ENCODE data around the gene MLXIP.
"Not testable (repeated sequence)": the region's sequence is repeated elsewhere in the genome, so short reads cannot be mapped to it uniquely, and the experiment has no call there.

Gene MLXIP

DNA sequence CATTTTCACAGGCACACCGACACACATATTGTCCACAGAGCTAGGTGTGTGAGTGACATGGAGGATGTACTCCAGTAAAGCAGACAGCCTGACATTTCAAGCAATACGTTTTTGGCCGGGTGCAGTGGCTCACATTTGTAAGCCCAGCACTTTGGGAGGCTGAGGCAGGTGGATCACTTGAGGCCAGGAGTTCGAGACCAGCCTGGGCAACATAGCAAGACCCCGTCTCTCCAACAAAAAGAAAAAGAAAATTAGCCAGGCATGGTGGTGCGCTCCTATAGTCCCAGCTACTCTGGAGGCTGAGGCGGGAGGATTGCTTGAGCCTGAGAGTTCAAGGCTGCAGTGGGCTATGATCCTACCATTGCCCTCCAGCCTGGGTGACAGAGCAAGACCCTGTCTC, 22.1 kb upstream of the MLXIP start:
- not testable (repeated sequence) for DNase-seq

DNA sequence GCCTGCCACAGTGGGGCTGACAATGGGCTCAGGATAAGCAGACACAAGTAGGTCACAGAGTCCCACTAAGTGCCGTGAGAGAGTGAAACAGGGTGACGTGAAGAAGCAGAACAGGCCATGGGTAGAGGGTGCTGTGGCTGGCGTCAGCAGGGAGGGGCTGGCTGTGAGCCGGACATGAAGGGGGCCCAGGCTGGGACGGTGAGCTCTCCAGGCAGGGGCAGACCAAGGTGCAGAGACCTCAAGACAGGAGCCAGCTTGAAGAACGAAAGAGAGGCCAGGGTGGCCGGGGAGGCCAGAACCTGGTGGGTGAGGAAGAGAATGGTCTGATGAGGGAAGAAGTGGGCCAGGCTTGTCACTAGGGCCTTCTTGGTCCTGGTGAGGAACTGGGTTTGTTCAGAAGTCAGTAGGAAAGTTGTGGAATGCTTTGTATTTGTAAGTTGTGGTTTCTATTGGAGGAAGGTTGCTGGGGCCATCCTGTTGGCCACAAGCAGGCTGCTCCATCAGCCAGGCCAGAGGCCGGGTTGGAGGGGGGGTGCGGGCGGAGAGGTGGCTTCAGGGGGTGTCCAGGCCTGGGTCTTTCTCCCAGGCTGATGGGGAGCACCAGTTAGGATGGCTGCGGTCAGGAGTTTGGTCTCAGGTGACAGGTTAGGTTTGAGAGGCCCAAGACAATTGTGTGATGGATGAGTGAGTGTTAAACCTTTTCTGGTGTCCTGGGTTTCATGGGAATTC, 21.4 kb upstream of the MLXIP start:
- no peak for DNase-seq

DNA sequence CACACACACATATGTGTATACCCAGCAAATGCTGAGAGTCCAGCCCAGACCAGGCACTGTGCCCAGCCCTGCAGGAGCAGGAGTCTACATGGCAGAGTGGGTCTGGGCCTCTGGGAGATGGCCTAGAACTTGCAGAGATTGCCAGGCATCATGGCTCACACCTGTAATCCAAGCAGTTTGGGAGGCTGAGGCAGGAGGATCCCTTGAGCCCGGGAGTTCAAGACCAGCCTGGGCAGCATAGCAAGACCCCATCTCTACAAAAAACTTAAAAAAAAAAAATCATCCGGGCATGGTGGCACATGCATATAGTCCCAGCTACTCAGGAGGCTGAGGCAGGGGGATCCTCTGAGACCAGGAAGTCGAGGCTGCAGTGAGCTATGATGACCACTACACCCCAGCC, 20.8 kb upstream of the MLXIP start:
- no peak for DNase-seq

DNA sequence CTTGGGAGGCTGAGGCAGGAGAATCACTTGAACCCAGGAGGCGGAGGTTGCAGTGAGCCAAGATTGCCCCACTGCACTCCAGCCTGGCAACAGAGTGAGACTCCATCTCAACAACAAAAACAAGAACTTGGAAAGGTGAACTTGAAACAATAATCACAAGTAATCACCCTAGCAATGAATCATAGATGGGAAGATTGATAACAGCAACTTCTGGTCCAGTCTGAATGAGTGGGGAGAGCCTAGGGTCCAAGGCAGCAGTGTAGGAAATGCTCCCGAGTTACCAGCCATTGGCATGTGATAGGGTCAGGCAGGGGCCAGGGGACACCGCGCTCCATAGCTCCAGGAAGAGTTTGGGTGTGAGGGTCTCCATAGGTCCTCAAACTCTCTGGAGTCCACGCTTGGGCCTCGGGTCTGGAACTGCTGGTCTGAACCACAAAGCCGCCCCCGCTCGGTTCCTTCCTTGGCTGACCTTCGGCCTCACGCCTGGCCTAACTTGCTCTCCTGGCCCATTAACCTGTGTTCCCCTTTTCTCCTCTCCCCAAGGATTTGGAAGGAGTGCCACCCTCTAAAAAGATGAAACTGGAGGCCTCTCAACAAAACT, 19.9 kb upstream of the MLXIP start:
- no peak for DNase-seq

DNA sequence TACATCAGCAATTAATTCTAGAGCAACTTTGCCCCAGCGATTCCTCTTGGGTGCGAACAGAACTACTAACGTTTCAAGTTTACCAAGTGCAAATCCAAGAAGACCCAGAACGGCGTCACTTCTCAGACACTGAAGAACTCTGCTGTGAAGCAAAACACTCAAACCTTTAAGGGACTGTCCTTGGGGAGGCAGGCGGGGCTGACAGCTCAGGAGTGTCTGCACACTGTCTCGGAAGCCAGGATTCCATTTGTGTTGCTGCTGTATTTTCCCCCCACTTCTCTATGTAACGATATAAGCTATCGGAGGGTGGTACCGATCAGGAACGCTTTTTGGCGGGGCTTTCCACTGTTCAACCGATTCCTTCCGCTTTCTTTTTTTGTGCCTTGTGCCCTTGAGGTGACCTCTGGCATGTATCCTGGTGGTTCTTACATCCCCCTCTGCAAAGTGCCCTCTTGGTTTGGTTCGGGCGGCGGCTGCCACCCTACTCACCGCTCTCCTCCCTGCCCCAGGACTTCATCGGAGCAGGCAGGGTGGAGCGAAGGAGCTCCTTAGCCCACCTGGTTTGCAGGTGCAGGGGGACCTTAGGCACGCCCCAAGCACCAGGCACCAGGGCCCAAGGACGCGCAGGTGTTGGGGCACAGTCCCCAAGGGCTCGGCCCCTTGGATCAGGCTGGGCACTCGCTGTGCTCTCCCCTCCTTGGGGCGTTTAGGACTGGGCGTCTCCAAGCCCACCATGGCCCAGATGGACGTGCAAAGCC, 19.2 kb upstream of the MLXIP start:
- no peak for DNase-seq

DNA sequence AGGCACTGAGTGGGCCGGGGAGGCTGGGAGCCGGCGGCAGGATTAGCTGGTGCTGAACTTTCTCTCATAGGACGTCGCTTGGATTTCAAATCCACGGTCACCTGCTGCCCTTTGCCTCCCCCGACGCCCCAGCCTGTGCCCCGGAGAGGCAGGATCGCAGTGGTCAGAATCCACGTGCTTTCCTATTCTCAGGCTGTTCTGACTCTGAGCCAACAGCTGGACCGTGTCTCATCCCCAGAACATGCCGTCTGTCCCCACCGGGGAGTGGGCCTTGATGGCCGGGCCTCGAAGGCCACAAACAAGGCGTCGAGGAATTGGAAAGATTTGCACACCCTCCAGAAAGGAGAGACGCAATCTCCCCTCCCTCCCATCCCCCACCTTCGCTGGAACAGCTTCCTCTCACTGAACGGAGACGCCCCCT, 18.5 kb upstream of the MLXIP start:
- DNase-seq = no peak

DNA sequence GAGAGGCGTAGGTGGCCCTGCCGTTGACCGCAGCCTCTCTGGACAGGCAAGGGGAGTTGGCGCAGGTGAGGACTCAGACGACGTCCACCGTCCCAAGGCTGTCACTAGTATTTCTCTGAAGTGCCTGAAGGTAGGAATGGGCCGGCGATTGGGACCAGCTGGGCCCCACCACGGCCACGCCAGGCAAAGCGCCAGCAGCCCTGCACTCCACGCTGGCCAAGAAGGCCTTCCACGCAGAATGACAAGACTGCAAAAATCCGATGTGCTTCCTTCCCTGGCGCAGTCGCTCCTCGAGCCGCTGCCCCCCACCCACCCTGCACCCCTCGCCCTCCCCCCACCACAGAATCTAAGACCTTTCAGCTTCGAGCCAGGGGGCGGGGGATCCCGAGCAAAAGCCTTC, 17.3 kb upstream of the MLXIP start:
- DNase-seq = no peak

DNA sequence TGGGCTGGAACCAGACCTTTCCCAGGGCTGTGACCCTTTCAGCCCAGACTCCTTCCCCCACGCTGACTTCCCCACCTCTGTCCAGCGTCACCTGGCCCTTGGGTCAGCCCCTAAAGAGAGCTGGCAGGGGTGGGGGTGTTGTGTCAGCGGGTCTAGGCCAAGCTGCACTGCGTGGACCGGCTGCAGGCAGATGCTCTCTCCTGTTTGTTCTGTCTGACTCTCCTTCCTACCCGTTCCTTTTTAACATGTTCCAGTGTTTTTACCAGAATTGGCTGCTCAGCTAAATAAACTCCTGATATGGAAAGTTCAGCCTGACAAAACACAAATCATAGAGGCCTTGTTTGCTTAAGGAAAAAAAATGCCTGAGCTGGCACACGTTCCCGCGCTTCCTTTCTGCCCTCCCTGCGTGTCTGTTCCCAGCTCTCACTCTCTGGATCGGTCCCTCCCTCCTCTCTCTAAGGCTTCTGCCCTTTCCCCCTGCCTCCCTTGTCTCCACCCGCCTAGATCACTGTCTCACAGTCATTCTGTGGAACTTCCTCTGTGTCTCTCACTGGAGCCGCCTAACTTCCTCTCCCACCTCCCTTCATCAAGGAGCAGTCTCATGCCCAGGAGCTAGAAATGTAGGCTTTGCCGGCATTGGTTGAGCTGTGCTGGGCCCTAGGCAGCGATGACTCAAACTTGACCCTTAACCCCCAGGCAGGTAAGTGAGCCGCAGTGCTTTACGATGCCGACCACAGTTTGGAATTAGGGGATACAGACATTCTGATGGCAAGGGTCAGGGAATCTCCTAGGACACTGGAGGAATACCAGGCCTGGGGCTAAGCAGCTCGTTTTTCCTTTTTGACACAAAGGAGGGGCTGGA, 15.5 kb upstream of the MLXIP start:
- no peak for DNase-seq

DNA sequence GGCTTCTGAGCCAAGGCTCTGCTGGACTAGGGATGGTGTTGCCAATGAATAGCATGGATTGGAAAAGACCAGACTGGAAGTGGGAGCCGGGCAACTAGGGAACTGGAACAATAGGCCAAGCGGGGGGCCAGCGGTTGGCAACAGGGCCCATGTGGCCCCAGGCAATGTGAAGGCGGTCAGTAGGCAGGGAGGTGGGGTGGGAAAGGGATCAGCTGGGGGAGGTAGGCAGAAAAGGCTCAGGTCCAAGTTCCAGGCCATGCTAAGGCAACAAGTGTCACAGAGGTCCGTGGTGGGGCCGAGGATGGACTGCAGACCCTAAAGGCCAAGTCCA, 14.9 kb upstream of the MLXIP start:
- DNase-seq = no peak

DNA sequence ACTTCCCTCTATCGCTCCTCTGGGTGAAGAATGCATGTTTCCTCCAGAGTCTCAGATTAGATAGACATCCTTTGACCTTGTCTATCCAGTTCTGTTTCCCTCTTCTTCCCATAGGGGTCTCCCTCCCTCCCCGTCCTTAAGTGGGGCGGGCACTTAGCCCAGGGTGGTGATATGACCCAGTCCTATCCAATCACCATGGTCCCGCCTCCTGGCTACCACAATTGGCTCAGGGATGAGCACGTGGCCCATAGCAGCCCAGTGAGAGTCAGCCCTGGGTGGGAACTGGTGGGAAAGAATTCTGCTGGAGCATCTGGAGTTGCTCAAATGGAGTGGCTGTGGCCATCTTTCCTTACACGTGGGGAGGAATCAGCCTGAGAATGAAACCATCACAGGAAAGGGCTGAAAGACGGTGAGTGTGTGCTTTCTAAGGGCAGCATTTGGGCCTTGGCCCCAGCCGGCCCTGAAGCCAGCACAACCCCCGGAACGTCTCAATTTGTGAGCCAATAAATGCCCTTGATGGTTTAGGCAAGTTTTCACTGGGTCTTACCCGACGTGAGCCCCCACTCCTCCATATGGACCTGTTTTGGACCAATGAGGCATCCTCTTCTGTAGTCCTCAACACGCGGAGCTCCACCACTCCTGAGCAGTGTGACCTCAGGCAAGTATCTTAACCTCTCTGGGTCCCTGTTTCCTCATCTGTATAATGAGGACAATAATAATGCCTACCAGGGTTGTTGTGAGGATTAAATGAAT, 14.4 kb upstream of the MLXIP start:
- DNase-seq = peak; percentile 86

DNA sequence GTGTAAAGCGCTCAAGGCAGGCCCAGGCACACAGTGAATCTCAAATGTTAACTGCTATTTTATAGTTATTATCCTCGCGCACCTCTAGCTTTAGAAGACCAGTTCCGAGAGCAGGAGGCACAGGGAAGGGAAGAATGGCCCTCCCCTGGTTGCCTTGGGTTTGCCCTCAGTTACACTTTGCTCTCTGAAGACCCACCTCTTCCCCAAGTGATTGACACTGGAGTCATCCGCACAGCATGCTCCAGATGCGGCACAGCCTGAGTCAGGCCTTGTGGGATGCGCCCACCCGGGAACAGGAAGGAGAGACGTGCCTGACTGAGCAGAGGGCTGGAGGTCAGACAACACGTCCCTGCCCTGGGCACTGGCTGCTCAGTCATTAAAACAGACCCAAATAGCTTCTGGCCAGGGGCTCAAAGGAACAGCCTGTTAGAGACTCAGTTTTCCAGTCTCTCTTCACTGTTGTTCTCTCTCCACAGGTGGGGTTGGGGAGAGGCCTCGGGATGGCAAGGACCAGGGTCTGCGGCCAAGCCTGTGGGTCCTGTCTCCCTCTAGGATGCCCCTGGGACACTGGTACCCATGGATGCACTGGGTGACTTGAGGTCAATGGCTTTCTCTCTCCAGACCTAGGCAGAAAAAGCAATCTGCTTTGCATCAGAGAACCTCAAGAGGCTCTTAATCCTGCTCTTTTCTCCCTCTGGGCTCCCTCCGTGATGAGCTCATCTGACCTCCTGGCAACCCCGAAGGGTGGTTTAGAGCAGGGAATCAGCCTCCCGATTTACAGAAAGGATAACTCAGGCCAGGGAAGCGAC, 13.6 kb upstream of the MLXIP start:
- no peak for DNase-seq

DNA sequence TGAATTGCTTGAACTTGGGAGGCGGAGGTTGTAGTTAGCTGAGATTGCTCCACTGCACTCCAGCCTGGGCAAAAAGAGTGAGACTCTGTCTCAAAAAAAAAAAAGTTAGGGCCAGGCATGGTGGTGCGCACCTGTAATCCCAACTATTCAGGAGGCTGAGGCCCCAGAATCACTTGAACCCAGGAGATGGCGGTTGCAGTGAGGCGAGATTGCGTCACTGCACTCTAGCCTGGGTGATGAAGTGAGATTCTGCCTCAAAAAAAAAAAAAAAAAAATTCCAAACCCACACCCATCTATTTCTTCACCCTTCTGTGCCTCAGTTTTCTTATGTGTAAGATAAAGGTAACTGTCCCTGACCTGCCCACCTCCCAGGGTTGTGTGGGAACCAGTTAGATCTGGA, 11.0 kb upstream of the MLXIP start:
- DNase-seq = no peak

DNA sequence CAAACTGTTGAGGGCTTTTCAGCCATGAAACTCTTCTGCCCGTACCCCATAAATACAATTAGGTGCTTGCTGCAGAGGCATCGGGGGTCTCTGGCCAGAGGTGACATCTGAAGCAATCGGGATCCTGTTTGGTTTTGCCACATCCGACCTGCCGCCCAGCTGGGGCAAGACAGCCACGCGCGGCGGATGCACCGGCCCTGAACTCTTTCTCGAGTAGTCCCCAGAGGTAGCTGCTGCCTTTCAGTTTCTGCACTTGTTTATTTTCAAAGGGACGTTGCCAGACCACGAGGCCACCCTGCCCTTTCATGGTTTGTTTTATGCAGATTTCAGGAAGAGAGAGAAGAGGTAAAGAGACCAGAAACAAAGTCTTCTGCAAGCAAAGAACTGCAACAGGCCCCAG, 10.6 kb upstream of the MLXIP start:
- no peak for DNase-seq

DNA sequence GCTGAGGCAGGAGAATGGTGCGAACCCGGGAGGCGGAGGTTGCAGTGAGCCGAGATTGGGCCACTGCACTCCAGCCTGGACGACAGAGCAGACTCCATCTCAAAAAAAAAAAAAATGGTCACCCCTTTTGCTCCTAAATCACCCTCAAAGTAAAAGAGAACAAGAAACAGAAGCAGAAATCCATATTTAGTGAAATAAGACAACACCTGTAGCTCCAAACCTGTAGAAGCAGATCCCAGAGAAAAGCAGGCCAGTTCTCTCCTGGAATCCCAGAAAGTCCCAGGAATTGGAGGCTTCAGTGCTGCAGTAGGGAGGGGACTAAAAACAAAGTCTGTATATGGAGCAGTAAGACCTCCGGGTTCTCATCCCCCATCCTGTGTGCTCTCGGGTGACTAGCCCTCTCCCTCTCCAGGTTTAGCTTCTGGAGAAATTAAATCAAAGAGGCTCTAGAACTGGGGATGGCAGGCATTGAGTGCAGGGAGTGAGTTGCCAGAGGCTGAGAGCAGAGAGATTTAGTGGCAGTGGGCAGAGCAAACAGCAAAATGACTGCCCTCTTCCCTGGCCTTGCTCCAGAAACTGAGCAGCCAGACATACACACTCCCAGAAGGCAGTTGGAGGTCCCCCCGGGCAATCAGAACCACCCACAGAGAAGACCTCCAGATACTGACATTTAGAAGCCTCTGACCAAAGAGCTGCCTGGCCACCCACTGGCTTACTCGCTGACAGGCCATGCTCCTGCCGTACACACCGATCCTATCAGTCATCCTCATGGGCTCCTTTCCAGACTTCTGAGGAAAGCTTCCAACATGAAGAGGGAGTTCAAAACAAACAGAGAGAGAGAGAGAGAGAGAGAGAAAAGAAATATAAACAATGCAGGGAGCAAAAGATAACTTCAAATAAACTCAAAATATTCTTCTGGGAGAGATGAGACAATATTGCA, 6.3 kb upstream of the MLXIP start:
- no peak for DNase-seq

DNA sequence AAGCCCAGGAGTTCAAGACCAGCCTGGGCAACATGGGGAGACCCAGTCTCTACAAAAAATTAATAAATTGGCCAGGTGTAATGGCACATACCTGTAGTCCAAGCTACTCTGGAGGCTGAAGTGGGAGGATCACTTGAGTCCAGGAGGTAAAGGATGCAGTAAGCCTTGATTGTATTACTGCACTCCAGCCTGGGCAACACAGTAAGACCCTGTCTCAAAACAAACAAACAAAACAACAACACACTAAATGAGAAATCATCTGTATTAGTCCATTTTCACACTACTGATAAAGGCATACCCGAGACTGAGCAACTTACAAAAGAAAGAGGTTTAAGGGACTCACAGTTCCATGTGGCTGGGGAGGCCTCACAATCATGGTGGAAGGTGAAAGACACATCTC, 4.7 kb upstream of the MLXIP start:
- no peak for DNase-seq

DNA sequence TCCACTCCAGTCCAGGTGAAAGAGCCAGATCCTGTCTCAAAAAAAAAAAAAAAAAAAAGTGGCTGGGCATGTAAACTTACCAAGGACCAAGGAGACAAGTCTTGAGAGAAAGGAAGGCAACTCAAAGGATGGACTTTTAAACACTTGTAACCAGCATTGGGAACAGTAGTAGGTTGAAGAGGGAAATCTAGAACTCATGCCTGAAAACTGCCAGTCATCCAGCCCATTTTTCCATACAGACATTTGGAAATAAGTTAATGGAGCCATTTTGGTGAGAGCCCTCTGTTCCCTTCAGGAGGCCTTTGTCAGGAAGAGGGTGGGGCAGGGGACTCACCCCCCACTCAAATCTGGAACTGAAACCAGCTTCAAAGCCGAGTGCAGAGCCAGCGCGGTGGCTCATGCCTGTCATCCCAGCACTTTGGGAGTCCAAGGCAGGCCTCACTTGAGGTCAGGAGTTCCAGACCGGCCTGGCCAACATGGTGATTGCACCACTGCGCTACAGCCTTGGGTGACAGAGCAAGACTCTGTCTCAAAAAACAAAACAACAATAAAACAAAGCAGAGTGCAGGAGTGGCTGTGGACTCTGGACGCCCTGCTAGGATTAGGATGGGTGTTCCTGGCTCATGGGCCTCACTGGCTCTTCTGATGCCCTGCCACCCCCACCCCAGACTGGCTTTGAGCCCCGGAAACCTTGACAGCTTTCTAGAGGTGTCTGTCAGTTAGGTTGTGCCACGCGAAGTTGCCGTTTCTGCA, 1.6 kb upstream of the MLXIP start:
- no peak for DNase-seq

DNA sequence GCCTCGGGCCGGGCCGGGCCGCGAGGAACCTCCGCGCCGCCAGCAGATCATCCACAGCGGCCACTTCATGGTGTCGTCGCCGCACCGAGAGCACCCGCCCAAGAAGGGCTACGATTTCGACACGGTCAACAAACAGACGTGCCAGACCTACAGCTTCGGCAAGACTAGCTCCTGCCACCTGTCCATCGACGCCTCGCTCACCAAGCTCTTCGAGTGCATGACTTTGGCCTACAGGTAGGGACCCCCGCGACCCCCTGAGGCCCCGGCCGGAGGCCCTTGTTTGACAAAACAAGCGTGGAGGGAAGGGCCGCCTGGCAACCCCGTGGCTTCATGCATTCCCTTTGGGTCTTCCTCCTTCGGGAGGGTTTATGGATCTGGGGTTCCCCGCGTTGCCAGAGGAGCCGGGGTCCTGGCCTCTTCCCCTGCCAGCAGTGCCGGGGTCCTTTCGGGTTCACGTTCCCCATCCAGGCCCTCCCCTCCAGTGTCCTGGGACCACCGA, 526 bp downstream of the MLXIP start:
- no peak for DNase-seq

DNA sequence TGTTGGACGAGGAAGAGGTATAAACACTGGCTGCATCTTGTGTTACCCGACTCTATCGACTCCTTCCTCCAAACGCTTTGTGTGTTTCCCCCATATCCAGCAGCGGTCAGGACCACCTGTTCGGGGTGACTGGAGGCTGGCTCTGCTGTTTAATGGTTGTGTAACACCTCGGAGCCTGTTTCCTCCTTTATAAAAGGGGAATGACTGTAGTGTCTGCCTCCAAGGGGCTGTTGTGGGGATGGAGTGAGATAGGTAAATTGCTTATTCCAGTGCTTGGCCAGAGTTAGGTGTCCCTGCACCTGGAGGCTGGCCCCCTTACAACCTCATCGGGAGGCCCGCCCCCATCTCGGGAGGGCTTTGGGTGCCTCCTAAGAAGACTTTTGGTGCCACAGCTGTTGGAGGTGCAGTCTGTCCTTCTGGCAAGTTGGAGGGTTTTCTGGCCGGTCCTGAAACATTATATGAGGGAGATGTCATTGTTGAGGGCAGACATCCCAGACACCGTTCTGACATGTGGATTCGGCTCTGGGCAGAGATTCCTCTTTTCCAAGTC, 1.1 kb downstream of the MLXIP start:
- DNase-seq = no peak

Measured in DMS 273 treated with DMSO at 0.1 percent for 48 hours (cell line).